Subcutaneous adipose tissue (tissue), 4 donors: ENCODE results near the gene PDLIM7. TPM values are rescaled to one million over a fixed set of nuclear protein-coding genes. Genes with fewer than 3 reads are reported as not detected.

Experiments
- CTCF ChIP-seq: fragments of 450-650 bp; IDR thresholded peaks from one replicate; pipeline ENCODE4 v1.5.1; 2016; ENCODE audit warnings: low read depth, mild to moderate bottlenecking, control low read depth, antibody characterized with exemption, moderate library complexity
- total RNA-seq, 4 donors: library from RNA; depleted of rRNA; stranded (reverse); fragments of >200 nt; gene quantifications; one replicate each; pipeline ENCODE4 v1.1.0, GENCODE V29; 2016

PDLIM7 gene
- total RNA-seq, 4 donors from 2014 or later, result 11.2 to 43.1 (median 16.6) TPM

DNA sequence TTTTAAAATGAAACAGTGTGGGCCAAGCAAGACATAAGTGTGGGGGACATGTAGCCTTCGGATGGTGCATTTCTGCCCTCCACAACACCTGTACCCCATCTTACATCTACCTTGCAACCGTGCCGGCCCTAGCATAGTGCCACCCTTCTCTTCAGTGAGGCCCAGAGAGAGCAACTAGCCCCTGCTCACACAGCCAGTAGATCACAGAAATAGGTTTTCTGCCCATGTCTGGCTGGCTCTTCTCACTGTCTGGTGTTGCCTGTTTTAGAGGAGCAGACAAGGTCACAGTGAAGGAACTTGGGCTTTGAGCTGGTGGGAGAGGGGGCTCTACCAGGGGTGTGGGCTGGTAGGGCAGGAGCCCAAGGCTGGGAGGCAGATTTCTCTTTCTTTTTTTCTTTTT, 11.1 kb downstream of the PDLIM7 start:
- TF ChIP-seq CTCF, result no peak

DNA sequence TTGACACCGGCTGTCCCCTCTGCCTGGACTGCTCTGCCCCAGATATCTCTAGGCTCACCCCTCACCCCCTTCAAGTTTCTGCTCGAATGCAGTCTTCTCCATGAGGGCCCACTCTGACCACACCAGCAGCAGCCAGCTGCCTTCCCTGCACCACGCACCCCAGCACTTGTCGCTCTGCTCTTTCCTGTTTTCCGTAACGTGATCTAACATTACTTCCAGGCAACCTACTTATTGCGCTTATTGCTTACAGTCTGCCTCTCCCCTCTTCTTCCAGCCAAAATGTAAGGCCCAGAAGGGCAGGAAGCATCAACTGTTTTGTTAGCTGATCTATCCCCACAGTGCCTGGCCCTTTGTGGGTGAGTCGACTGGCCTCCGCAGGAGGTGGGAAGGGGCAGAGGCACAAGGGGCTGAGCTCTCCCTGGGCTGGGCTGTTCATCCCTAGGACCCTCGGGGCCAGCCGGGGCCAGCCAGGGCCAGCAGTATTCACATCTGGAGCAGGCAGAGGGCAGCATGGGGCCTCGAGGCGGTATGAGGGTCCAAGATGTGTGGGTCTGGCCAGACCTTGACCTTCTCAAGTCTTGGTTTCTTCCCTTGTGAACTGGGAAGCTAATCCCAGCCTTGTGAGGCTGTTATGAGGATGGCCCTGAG, 12.4 kb downstream of the PDLIM7 start:
- no peak for TF ChIP-seq CTCF

DNA sequence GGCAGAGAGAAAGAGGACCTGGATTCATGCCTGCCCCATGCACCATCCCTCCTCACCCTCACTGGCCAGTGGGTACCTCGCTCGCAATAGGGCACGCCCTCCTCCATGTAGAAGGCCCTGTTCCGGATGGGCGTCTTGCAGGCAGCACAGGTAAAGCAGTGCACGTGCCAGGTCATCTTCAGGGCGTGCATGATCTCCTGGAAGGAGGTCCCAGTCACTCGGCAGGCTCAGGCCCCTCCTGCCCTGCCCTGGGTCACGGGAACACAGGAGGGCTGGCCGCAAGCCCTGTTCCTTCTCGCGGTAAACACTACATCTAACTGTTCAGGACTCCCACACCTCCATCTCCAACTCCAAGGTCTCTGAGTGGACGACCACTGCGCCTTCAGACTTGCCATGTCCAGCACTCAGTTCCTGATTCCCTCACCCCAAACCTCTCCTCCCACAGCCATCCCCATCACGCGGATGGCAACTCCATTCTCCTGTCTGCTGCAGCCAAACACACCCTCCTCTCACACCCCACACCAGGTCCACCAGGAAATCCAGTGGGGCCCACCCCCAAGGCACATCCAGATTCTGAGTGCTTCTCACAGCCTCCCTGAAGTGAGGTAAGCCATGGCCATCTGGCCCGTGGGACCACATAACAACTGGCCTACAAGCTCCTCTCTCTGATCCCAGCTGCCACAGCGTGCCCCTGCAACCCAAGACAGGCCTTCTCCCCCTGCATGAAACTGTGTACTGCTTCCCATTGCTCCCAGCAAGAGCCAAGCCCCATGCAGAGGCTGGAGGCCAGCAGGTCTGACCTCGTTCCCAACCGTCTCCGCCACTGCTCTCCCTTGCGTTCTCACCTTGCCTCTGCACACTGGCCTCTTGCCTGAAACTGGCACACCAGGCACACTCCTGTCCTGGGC, 13.2 kb downstream of the PDLIM7 start:
- TF ChIP-seq CTCF, result no peak

DNA sequence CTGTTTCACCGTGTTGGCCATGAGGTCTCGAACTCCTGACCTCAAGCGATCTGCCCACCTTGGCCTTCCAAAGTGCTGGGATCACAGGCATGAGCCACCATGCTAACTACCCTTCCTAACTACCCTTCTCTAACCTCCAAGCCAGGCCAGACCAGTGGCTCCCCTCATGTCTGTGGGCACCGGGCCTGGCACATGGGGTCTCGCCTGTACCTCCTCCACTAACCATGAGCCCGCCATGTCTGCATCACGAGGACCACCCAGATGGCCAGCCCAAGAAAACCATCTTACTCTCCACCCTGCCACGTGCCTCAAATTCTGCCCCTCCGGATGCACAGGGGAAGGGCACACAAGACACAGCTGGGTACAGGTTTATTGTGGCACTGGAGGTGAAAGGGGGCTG, 14.4 kb downstream of the PDLIM7 start:
- TF ChIP-seq CTCF, result no peak

DNA sequence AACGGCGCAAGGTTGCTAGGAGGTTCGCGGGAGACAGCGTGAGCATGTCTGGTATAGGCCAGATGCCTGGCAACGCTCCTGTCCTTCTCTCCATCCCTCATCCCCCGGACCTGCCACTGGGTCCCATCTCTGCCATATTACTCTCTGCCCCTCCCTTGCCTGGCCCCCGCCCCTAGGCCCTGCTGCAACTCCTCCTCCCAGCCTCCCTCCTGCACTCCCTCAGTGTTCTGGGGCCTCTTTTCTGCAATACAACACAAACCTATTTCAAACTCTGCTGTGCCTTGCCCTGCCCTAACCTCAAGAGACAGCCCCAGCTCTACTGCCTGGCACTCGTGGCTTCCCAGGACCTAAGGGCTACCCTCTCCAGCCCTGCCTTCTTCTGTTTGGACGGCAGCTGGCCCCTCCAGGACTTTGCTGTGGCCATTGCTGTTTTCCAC, 15.0 kb downstream of the PDLIM7 start:
- no peak for TF ChIP-seq CTCF

GRCh38 chr5:177479774-177480173, 17.6 kb downstream of the PDLIM7 start:
- TF ChIP-seq CTCF, result no peak
